MCF 10A (cell line): Measurements from ENCODE around the gene ULK4. TPM values are rescaled to one million over a fixed set of nuclear protein-coding genes. Genes with fewer than 3 reads are reported as not detected.

Experiments
- BruUV-seq: library from RNA; stranded (reverse); fragments of 400-500 nt; replicated peaks from 2 replicates; lab custom pipeline; 2021; lab: Mats Ljungman, UMichigan
- CTCF ChIA-PET: fragments of 300-600 bp; sonication (Branson Sonifier 250); formaldehyde crosslinking; extraction: SDS; loops from one replicate; lab custom pipeline; 2021; ENCODE audit warnings: antibody characterized with exemption, inconsistent platforms; lab: Yijun Ruan, JAX
- POLR2A ChIA-PET: fragments of 300-600, 350-650 bp; sonication (Branson Sonifier 250); formaldehyde crosslinking; extraction: SDS; loops from one replicate; lab custom pipeline; 2020; ENCODE audit warnings: antibody characterized with exemption, inconsistent platforms; lab: Yijun Ruan, JAX
- DNase-seq: peaks from one replicate; pipeline ENCODE4 v3.0.0-alpha.2; 2018; ENCODE audit not compliant: unreplicated experiment
- H3K27ac Mint-ChIP-seq: one replicate; pipeline ENCODE4 v1.8.0; 2022; ENCODE audit warnings: mild to moderate bottlenecking, low read depth, mixed read lengths; ENCODE audit not compliant: unreplicated experiment
- H3K27me3 Mint-ChIP-seq: one replicate; pipeline ENCODE4 v1.8.0; 2022; ENCODE audit warnings: mixed read lengths; ENCODE audit not compliant: insufficient read depth, unreplicated experiment
- H3K36me3 Mint-ChIP-seq: one replicate; pipeline ENCODE4 v1.8.0; 2022; ENCODE audit warnings: mild to moderate bottlenecking, moderate library complexity, mixed read lengths; ENCODE audit not compliant: insufficient read depth, unreplicated experiment
- H3K4me1 Mint-ChIP-seq: one replicate; pipeline ENCODE4 v1.8.0; 2022; ENCODE audit warnings: mixed read lengths; ENCODE audit not compliant: insufficient read depth, unreplicated experiment
- H3K4me3 Mint-ChIP-seq: one replicate; pipeline ENCODE4 v1.8.0; 2022; ENCODE audit warnings: mild to moderate bottlenecking, moderate library complexity, mixed read lengths; ENCODE audit not compliant: unreplicated experiment
- H3K9me3 Mint-ChIP-seq: one replicate; pipeline ENCODE4 v1.8.0; 2022; ENCODE audit warnings: mixed read lengths; ENCODE audit not compliant: unreplicated experiment
- intact Hi-C: fragments of 100-400 bp; cut with micrococcal nuclease; formaldehyde crosslinking; loops from 2 replicates; pipeline ENCODE4 v1.14.1; 2022
- total RNA-seq: library from RNA; stranded (reverse); gene quantifications from 2 replicates; pipeline ENCODE4 v1.2.3, GENCODE V29; 2022
- TF ChIP-seq, protein P1 (sequence below): fragments of 200-600 bp; IDR thresholded peaks from one replicate; pipeline ENCODE4 v1.8.0; 2022; ENCODE audit warnings: antibody characterized with exemption, mild to moderate bottlenecking; ENCODE audit not compliant: unreplicated experiment

The ULK4 gene
- total RNA-seq, 1 experiment from 2014 or later, result 7.8 TPM

DNA sequence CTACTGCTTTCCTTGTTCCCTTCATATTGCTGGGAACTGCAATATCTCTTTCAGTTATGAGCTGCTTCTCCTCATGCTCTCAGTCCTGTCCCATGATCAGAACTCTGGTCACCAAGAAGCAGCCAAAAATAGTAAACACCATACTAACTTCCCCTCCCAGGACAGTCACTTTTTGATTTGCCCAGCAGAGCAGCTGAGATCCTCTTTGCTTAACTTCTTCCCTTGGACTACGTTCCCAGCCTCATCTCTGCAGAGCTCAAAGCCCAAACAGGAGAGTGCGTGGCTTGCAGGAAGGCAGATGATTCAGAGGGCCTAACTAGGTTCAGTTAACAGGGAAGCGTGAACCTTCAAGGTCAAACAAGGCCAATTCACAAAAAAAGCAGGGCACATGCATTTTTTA, 609.4 kb downstream of the ULK4 start:
- intact Hi-C loops, result no loop called here

DNA sequence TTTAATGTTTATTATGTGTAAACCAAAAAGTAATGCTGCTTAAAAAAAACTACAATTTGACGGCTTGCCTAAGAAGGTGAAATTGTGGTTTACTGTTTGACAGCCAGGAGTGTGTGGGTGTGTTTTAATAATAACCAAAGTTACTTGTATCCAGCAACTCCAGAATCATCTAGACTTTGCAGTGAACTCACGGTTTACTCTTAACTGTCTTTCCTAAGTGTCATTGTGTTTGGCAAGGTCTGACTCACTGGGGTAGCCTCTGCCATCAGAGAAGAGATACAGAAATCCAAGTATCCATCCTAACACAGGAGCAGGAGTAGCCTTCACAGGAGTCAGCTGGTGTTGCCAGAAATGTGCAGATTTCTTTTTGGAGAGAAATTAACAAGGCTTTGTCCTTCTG, 611.5 kb downstream of the ULK4 start:
- no peak overlapping the region for H3K27ac Mint-ChIP-seq
- CTCF ChIA-PET, result no interaction called here
- no TSS peak for BruUV-seq
- DNase-seq, result peak; percentile 45
- POLR2A ChIA-PET, result no interaction called here
- no peaks in the 10 kb centered on the region for H3K27me3 Mint-ChIP-seq
- no peaks in the 10 kb centered on the region for H3K36me3 Mint-ChIP-seq
- H3K4me1 Mint-ChIP-seq, result no peaks in the 10 kb centered on the region
- intact Hi-C loops, result no loop called here
- no peaks in the 10 kb centered on the region for H3K9me3 Mint-ChIP-seq
- H3K4me3 Mint-ChIP-seq, result no peak overlapping the region
- TF ChIP-seq, protein P1, sequence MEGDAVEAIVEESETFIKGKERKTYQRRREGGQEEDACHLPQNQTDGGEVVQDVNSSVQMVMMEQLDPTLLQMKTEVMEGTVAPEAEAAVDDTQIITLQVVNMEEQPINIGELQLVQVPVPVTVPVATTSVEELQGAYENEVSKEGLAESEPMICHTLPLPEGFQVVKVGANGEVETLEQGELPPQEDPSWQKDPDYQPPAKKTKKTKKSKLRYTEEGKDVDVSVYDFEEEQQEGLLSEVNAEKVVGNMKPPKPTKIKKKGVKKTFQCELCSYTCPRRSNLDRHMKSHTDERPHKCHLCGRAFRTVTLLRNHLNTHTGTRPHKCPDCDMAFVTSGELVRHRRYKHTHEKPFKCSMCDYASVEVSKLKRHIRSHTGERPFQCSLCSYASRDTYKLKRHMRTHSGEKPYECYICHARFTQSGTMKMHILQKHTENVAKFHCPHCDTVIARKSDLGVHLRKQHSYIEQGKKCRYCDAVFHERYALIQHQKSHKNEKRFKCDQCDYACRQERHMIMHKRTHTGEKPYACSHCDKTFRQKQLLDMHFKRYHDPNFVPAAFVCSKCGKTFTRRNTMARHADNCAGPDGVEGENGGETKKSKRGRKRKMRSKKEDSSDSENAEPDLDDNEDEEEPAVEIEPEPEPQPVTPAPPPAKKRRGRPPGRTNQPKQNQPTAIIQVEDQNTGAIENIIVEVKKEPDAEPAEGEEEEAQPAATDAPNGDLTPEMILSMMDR, result no peak

More for the DNA sequence above, 609.4 kb downstream of the ULK4 start:
- no TSS peak for BruUV-seq
- Mint-ChIP-seq H3K27me3 (no peaks in the 10 kb centered on the region), H3K36me3 (no peaks in the 10 kb centered on the region), H3K27ac (no peak overlapping the region), H3K4me1 (no peaks in the 10 kb centered on the region), H3K9me3 (no peaks in the 10 kb centered on the region), H3K4me3 (no peak overlapping the region)
- ChIA-PET POLR2A (no interaction called here), CTCF (interaction anchor here (0.7 kb wide), 1 partner anchor 88 kb away, joined by 3 read pairs; no protein-coding TSS in a partner anchor)
- no peak for DNase-seq
- TF ChIP-seq, protein P1, result no peak

DNA sequence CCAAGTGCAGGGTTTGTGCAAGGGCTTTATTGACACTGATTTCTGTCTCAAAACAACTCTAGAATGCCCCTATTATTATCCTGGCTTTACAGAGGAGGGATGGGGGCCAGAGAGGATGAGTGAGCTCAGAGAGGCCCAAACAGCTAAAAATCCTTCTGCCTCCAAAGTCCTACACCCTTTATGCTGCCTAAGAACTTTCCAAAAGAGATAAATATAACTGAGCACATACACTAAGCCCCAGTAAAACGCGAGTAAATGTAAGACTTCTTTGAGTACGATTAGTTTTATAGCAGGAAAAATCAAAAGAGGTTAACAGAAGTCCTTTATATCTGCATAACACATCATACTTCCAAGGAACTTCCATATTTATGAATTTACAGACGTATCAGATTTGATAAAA, 613.5 kb downstream of the ULK4 start:
- intact Hi-C loops, result no loop called here
- DNase-seq, result no peak
- no TSS peak for BruUV-seq
- no peaks in the 10 kb centered on the region for H3K27me3 Mint-ChIP-seq
- no peak overlapping the region for H3K27ac Mint-ChIP-seq
- H3K4me1 Mint-ChIP-seq, result no peaks in the 10 kb centered on the region
- H3K9me3 Mint-ChIP-seq, result no peaks in the 10 kb centered on the region
- CTCF ChIA-PET, result no interaction called here
- TF ChIP-seq, protein P1, result no peak
- POLR2A ChIA-PET, result no interaction called here
- peaks cover 5% of the 10 kb centered on the region for H3K36me3 Mint-ChIP-seq
- no peak overlapping the region for H3K4me3 Mint-ChIP-seq

DNA sequence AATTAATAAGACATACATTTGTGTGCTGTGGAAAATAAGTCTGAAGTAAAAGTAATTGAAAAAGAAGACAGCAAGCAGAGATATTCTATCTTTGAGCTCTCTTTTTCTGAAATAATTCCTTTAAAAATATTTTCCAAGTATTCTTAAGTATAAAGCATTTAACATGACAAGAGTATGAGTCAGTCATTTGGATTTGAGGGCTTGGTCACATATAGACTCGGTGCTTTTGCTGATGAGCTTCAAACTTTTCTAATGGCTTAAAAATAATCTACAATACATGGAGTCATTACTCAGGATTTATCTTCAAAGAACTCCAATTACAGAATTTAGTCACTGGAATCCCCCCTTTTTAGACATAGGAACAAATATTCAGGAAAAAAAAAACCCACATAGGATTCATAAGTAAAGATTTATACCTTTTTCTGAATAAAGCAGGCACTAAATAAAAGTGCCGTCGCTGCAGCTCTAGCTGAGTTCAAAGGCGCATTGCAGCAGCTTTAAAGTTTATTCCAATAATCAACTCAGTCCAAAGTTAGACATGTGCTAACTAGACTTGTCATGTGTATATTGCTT, 615.1 kb downstream of the ULK4 start:
- intact Hi-C loops, result no loop called here
- ChIA-PET POLR2A (no interaction called here), CTCF (no interaction called here)
- H3K27ac Mint-ChIP-seq, result no peak overlapping the region
- TF ChIP-seq, protein P1, result no peak
- H3K4me1 Mint-ChIP-seq, result no peaks in the 10 kb centered on the region
- no peak for DNase-seq
- no peaks in the 10 kb centered on the region for H3K27me3 Mint-ChIP-seq
- H3K36me3 Mint-ChIP-seq, result peaks cover 6% of the 10 kb centered on the region
- no peaks in the 10 kb centered on the region for H3K9me3 Mint-ChIP-seq
- no TSS peak for BruUV-seq
- no peak overlapping the region for H3K4me3 Mint-ChIP-seq
